ENCODE results near the gene RAB3GAP2.
"Not testable (repeated sequence)": the region's sequence is repeated elsewhere in the genome, so short reads cannot be mapped to it uniquely, and the experiment has no call there.

The RAB3GAP2 gene

GRCh38 chr1:220113136-220113695 lies 159.0 kb downstream of the RAB3GAP2 start:
- Mint-ChIP-seq H3K9me3 (no peaks in the 10 kb centered on the region), H3K36me3 (ENCODE audit: low read depth) (peaks cover 36% of the 10 kb centered on the region), H3K4me3 (peak overlapping the region; percentile 40), H3K27ac (peak overlapping the region; percentile 26), H3K27me3 (ENCODE audit: low read depth) (no peaks in the 10 kb centered on the region), H3K4me1 (ENCODE audit: low read depth) (peaks cover 6% of the 10 kb centered on the region)
- DNase-seq (ENCODE audit: low spot score) = no peak

GRCh38 chr1:220112600-220112999 lies 159.7 kb downstream of the RAB3GAP2 start:
- H3K36me3 Mint-ChIP-seq (ENCODE audit: low read depth) = peaks cover 40% of the 10 kb centered on the region
- not testable (repeated sequence) for H3K4me3 Mint-ChIP-seq; H3K27ac Mint-ChIP-seq; DNase-seq (ENCODE audit: low spot score); H3K9me3 Mint-ChIP-seq; H3K4me1 Mint-ChIP-seq (ENCODE audit: low read depth); H3K27me3 Mint-ChIP-seq (ENCODE audit: low read depth)

- H3K27me3 Mint-ChIP-seq (ENCODE audit: low read depth); DNase-seq (ENCODE audit: low spot score); H3K4me3 Mint-ChIP-seq; H3K27ac Mint-ChIP-seq; H3K9me3 Mint-ChIP-seq; H3K4me1 Mint-ChIP-seq (ENCODE audit: low read depth): not testable (repeated sequence)
- H3K36me3 Mint-ChIP-seq (ENCODE audit: low read depth) = peaks cover 48% of the 10 kb centered on the region
These were observed 161.8 kb downstream of the RAB3GAP2 start for GRCh38 chr1:220110473-220110872.

- Mint-ChIP-seq H3K36me3 (ENCODE audit: low read depth) (peaks cover 40% of the 10 kb centered on the region), H3K27ac (no peak overlapping the region), H3K9me3 (no peaks in the 10 kb centered on the region)
These were observed 172.4 kb downstream of the RAB3GAP2 start for GRCh38 chr1:220099826-220100225.

More at GRCh38 chr1:220099826-220100225, 172.4 kb downstream of the RAB3GAP2 start:
- H3K4me1 Mint-ChIP-seq (ENCODE audit: low read depth) = peaks cover 12% of the 10 kb centered on the region
- no peaks in the 10 kb centered on the region for H3K27me3 Mint-ChIP-seq (ENCODE audit: low read depth)
- DNase-seq (ENCODE audit: low spot score) = no peak
- H3K4me3 Mint-ChIP-seq = no peak overlapping the region
